ENCODE measurements around the gene MED6.

DNA sequence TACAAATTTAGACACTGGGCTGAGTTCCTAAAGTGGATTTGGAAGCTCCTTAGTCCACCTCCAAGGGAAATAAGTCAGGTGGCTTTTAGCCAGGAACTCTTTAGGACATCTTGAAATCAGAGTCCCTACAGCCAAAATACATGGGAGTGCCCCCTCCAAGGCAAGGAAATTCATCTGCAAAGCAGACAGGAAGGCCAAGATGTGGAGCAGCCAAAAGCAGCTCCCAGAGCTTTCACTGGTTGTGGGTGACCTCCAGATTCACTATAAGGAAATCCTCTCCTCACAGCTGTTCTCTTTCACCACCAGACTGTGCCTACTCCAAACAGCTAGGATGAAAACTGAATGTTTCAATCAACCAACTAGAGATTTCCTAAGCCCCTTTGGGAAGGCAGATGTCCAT, 47.9 kb upstream of the MED6 start:
- TF ChIP-seq, protein P1, sequence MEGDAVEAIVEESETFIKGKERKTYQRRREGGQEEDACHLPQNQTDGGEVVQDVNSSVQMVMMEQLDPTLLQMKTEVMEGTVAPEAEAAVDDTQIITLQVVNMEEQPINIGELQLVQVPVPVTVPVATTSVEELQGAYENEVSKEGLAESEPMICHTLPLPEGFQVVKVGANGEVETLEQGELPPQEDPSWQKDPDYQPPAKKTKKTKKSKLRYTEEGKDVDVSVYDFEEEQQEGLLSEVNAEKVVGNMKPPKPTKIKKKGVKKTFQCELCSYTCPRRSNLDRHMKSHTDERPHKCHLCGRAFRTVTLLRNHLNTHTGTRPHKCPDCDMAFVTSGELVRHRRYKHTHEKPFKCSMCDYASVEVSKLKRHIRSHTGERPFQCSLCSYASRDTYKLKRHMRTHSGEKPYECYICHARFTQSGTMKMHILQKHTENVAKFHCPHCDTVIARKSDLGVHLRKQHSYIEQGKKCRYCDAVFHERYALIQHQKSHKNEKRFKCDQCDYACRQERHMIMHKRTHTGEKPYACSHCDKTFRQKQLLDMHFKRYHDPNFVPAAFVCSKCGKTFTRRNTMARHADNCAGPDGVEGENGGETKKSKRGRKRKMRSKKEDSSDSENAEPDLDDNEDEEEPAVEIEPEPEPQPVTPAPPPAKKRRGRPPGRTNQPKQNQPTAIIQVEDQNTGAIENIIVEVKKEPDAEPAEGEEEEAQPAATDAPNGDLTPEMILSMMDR (IDR thresholded peaks at IDR 0.05): no peak
- no peak for TF ChIP-seq POLR2A (IDR thresholded peaks at IDR 0.05)

Measured in stomach (tissue), 4 donors.